OCI-LY7 (cell line): ENCODE results near the gene TRMT61A. TPM values are rescaled to one million over a fixed set of nuclear protein-coding genes. Genes with fewer than 3 reads are reported as not detected.

Source experiments
- Bru-seq: library from RNA; stranded (reverse); fragments of 400-500 nt; gene quantifications from one replicate; lab custom pipeline; 2021; lab: Mats Ljungman, UMichigan
- BruChase-seq, 2 experiments: library from RNA; stranded (reverse); fragments of 400-500 nt; gene quantifications; one replicate each; lab custom pipeline; 2021; lab: Mats Ljungman, UMichigan
- BruUV-seq: library from RNA; stranded (reverse); fragments of 400-500 nt; replicated peaks from 2 replicates; lab custom pipeline; 2021; lab: Mats Ljungman, UMichigan
- CTCF ChIA-PET: fragments of 300-600 bp; sonication (Branson Sonifier 250); formaldehyde crosslinking; loops from one replicate; lab custom pipeline; 2022; ENCODE audit warnings: antibody characterized with exemption; ENCODE audit not compliant: unreplicated experiment; lab: Charles Lee
- POLR2A ChIA-PET: fragments of 300-600 bp; sonication (Branson Sonifier 250); formaldehyde crosslinking; loops from one replicate; lab custom pipeline; 2022; ENCODE audit warnings: antibody characterized with exemption; lab: Charles Lee
- DNase-seq: peaks from one replicate; pipeline ENCODE4 v3.0.0-alpha.2; 2015; ENCODE audit warnings: low spot score
- H2AFZ ChIP-seq: fragments of 200-600 bp; sonication (generic), shearing (Covaris generic); 2 replicates; pipeline ENCODE4 v1.6.1; 2014; ENCODE audit warnings: mild to moderate bottlenecking, antibody characterized with exemption, low read length, moderate library complexity
- H3K27ac ChIP-seq: fragments of 200-600 bp; sonication (generic); 2 replicates; pipeline ENCODE4 v1.5.1; 2014; ENCODE audit warnings: mixed run types, low read depth, mild to moderate bottlenecking, moderate library complexity, low read length, inconsistent platforms; ENCODE audit not compliant: poor library complexity, severe bottlenecking
- H3K36me3 ChIP-seq: fragments of 200-600 bp; sonication (generic); 2 replicates; pipeline ENCODE4 v1.6.1; 2014; ENCODE audit warnings: mild to moderate bottlenecking, antibody characterized with exemption, low read length, moderate library complexity, mixed read lengths; ENCODE audit not compliant: insufficient read depth
- H3K4me1 ChIP-seq: fragments of 200-600 bp; sonication (generic); 2 replicates; pipeline ENCODE4 v1.5.1; 2014; ENCODE audit warnings: mild to moderate bottlenecking, low read length; ENCODE audit not compliant: insufficient read depth, poor library complexity, severe bottlenecking
- H3K4me2 ChIP-seq: fragments of 200-600 bp; sonication (generic); 2 replicates; pipeline ENCODE4 v1.6.1; 2014; ENCODE audit warnings: mild to moderate bottlenecking, low read length
- H3K4me3 ChIP-seq: fragments of 200-600 bp; sonication (generic); 2 replicates; pipeline ENCODE4 v1.5.1; 2014; ENCODE audit warnings: mild to moderate bottlenecking, low read depth, low read length; ENCODE audit not compliant: poor library complexity, severe bottlenecking
- H3K79me2 ChIP-seq: fragments of 200-600 bp; sonication (generic); 2 replicates; pipeline ENCODE4 v1.6.1; 2016; ENCODE audit warnings: low read depth, mild to moderate bottlenecking, low read length, moderate library complexity, mixed read lengths; ENCODE audit not compliant: insufficient read depth
- H3K9me2 ChIP-seq: fragments of 200-600 bp; sonication (generic); 2 replicates; pipeline ENCODE4 v1.6.1; 2016; ENCODE audit warnings: mild to moderate bottlenecking, low read length, mixed read lengths; ENCODE audit not compliant: insufficient read depth
- H3K9me3 ChIP-seq: fragments of 200-600 bp; sonication (generic); 2 replicates; pipeline ENCODE4 v1.6.1; 2014; ENCODE audit warnings: mild to moderate bottlenecking, mixed run types, low read length, mixed read lengths
- H4K20me1 ChIP-seq: fragments of 200-600 bp; sonication (generic); 2 replicates; pipeline ENCODE4 v1.6.1; 2014; ENCODE audit warnings: mild to moderate bottlenecking, antibody characterized with exemption, low read length, moderate library complexity, mixed read lengths; ENCODE audit not compliant: insufficient read depth
- CTCF ChIP-seq: fragments of 200-600 bp; sonication (generic); conservative IDR thresholded peaks from 2 replicates; pipeline ENCODE4 v1.5.1; 2014; ENCODE audit warnings: mild to moderate bottlenecking, antibody characterized with exemption, low read length, moderate library complexity, mixed read lengths
- EZH2phosphoT487 ChIP-seq: fragments of 200-600 bp; sonication (generic); IDR thresholded peaks from 2 replicates; pipeline ENCODE4 v1.6.1; 2018; ENCODE audit warnings: low read depth, borderline replicate concordance, mild to moderate bottlenecking, mixed run types, antibody characterized with exemption, low read length, moderate library complexity, mixed read lengths
- intact Hi-C: fragments of 100-400 bp; cut with micrococcal nuclease; formaldehyde crosslinking; loops from one replicate; pipeline ENCODE4 v1.10.0; 2022; ENCODE audit not compliant: unreplicated experiment
- long read RNA-seq: library from polyadenylated mRNA; stranded (forward); transcript quantifications from one replicate; pipeline ENCODE4 v2.0.0, GENCODE V29; 2022
- total RNA-seq, 2 experiments: library from RNA; depleted of rRNA in 1 of 2; stranded (reverse); fragments of >200 nt in 1 of 2; shearing (Covaris generic) in 1 of 2; gene quantifications; 2 replicates each; pipeline ENCODE4 v1.2.3, GENCODE V29; 2014 to 2022

The TRMT61A gene
- total RNA-seq (2014; rRNA removed; shearing (Covaris generic)) (16.7 and 17.1 TPM in 2 replicates), total RNA-seq (2022) (11.2 and 13.1 TPM in 2 replicates), Bru-seq, nascent RNA (percentile 61 among the genes with signal in this experiment), BruChase-seq, experiment 1, labeled RNA remaining after a 6-hour chase (percentile 52 among the genes with signal in this experiment), BruChase-seq, experiment 2, labeled RNA remaining after a 2-hour chase (percentile 60 among the genes with signal in this experiment)
- long read RNA-seq, transcript TRMT61A-202 (4 exons, 3,229 nt), result major isoform, 10 of 17 reads
- long read RNA-seq, partial matches to known transcripts, result 6 of 17 reads
- long read RNA-seq, other reads (novel, unspliced or antisense), result 1 of 17 reads

- CTCF ChIA-PET, result interaction anchor here (1.3 to 1.5 kb wide), 2 partner anchors 11 to 33 kb away, joined by 3 read pairs; no protein-coding TSS in a partner anchor
- POLR2A ChIA-PET, result interaction anchor here (0.6 to 1.1 kb wide), 3 partner anchors 33 to 35 kb away, joined by 3 to 4 read pairs (median 3); no protein-coding TSS in a partner anchor
- BruUV-seq, result TSS peak; percentile 87
- H3K9me3 ChIP-seq, result no peaks in the 10 kb centered on the region
- intact Hi-C loops, result no loop called here
- peak within 1 kb of the TSS; percentile 33 for H3K27ac ChIP-seq
- TF ChIP-seq CTCF (no peak), EZH2phosphoT487 (no peak)
- H3K36me3 ChIP-seq, result peaks cover 24% of the 10 kb centered on the region; the same call in 1 of the 2 replicates
- peaks cover 28% of the 10 kb centered on the region for H3K4me1 ChIP-seq
- peak within 1 kb of the TSS; percentile 92 for H3K4me3 ChIP-seq
- H4K20me1 ChIP-seq, result no peaks in the 10 kb centered on the region
- H3K4me2 ChIP-seq, result peak within 1 kb of the TSS; percentile 100
- no peaks in the 10 kb centered on the region for H3K9me2 ChIP-seq
- peak; percentile 84 for DNase-seq
- H2AFZ ChIP-seq, result peak within 1 kb of the TSS; percentile 74
- H3K79me2 ChIP-seq, result peaks cover 27% of the 10 kb centered on the region
Measured at GRCh38 chr14:103528587-103529382, at the start of gene TRMT61A. Gene TRMT61A, plus strand, starts transcription at chr14:103529196. Its CDS starts 783 bp downstream, at chr14:103529979.

GRCh38 chr14:103480595-103480994, 48.4 kb upstream of the TRMT61A start:
- Histone ChIP-seq H3K27ac (peak overlapping the region; percentile 12), H3K9me2 (no peaks in the 10 kb centered on the region), H3K4me2 (peak overlapping the region; percentile 31), H3K4me1 (peaks cover 14% of the 10 kb centered on the region), H2AFZ (no peak overlapping the region), H3K4me3 (no peak overlapping the region), H3K79me2 (no peaks in the 10 kb centered on the region), H4K20me1 (peaks cover 3% of the 10 kb centered on the region; the same call in 1 of the 2 replicates), H3K36me3 (peaks cover 73% of the 10 kb centered on the region), H3K9me3 (no peaks in the 10 kb centered on the region)
- intact Hi-C loops, result no loop called here
- ChIA-PET POLR2A (interaction anchor here (0.5 to 0.7 kb wide), 2 partner anchors 9 to 135 kb away, joined by 4 to 6 read pairs; no protein-coding TSS in a partner anchor), CTCF (no interaction called here)
- no TSS peak for BruUV-seq
- DNase-seq, result peak; percentile 45
- TF ChIP-seq EZH2phosphoT487 (no peak), CTCF (no peak)
